Measurements from ENCODE around the gene SCLY.

The SCLY gene

DNA sequence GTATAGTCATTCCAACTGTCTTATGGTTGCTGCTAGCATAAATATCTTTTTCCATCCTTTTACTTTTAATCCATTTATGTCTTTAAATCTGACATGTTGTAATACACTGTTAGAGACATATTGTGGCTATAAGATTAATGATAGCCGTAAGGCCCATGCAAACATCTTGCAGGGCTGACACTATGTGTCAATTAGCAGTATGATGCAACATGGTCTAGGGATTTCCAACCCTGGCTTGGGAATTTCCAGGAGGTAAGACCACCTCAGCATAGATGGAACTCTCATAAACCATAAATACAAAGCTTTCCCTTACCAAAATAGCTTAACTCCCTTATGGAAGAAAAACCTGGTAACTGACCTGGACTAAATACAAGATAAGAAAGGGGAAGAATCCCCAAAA, 16.5 kb downstream of the SCLY start:
- DNase-seq: no peak

DNA sequence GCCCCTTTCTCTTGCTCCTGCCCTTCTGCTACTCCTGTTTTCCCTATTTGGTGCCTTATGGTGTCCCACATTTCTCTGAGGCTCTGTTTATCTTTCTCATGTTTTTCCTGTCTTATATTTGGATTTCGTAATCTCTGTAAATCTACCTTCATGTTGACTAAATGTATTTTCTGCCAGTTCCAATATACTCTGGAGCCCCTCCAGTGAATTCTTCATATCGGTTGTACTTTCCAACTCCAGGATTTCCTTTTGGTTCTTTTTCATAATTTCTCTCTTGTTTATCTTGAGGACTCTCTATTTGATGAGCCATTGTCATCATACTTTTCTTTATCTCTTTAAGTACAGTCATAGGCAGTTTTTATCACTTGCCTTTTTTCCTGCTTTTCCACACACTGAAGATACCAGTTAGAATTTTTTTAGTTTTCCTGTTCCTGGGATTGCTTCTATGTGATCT, 19.1 kb downstream of the SCLY start:
- DNase-seq: no peak

DNA sequence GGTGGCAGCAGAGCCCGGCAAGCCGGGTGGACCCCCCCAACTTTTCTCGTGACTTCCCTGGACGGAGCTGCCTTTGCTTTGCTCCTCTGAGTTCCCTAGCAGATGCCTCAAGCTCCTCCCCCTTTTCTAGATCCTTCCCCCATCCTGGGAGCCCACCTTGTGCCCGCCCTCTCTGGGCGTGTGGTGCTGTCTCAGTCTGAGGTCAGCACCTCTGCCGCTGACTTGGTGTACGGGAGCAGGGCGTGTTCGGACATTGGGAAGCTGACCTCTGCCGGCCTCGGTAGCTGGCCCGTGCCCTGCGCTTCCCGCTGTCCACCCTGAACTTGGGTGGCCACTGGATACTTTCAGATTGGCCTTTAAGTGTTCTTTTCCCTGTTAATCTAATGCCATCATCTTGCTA, 19.7 kb downstream of the SCLY start:
- no peak for DNase-seq

DNA sequence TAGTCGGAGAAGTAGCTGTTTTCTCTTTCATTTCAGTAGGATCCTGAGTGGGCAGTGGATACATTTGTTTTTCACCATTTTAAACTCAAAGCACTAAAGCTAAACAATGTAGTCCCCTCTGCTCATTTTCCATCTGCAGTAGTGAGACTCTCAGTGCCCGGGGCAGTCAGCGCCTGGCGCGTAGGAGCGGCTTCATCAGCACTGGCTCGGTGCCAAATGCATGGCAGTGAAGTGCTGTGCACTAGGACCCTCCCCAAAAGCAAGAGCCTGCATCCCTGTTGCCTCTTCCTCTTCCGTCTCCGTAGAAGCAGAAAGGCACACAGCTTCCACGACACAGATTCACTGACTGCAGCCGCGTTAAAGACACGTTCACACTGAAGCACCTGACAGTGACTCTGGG, 20.3 kb downstream of the SCLY start:
- no peak for DNase-seq

DNA sequence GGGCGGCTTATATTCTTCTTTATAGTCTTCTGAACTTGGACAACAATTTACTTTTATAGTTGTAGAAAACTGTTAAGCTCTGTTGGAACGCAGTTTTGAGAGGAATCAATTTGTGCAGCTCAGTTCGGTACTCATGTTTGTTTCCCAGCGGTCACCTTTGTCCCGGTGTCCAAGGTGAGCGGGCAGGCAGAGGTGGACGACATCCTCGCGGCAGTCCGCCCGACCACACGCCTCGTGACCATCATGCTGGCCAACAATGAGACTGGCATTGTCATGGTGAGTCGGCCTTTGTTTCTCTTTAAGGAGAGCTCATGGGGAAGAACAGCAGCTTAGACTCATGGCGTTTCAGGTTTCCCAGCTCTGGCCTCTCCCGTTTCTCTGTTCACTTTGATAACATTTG, 20.8 kb downstream of the SCLY start:
- DNase-seq: no peak

DNA sequence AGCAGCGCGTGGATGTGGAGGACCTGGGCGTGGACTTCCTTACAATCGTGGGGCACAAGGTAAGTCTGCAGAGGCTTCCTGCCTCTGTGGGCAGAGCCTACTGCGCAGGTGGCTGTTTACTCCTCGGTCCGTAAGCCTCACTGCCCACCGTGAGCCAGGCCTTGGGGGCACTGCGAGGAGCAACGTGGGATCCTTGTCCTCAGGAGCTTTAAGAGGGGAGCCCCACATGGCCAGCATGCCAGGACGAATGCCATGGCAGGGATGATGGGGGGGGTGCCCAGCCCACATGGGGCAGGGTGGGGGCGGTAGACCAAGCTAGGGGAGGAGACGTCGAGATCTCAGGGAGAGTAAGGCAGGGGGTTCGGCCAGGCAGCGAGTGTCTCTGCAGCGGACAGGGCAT, 21.4 kb downstream of the SCLY start:
- no peak for DNase-seq

DNA sequence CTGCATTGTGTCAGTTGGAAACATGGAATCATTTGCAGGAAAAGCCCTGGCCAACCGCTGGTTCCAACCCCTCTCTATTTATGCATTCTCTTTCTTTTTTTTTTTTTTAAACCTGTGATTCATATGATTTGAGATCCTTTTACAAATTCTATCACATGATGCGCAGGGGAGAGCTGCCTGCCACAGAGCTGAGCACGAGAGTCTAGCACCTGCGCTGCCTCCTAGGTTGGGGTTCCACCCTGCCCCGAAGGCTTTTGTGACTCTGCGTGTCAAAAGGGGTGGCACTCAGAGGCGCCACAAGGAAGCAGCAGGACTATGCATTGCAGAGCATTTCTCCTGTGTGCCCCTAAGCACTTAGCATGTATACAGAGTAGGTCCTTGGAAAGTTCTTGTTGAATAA, 22.0 kb downstream of the SCLY start:
- DNase-seq: no peak

DNA sequence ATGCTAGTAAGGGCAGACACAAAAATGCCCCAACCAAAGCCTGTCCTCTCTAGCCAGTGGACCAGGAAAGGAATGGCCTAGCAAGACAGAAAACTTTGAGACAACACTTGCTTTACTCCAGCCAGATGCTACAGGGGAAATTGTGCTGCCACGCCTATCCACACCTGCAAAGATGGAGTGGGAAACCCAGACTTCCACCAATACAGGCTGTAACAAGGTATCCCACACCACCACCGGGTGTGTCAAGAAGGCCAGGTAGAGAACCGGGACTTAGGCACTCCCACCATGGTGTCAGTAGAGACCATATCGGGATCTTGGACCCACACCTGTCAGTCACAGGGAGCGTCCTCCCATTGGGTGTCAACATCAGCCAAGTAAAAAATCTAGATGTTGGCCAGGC, 23.1 kb downstream of the SCLY start:
- DNase-seq: no peak

DNA sequence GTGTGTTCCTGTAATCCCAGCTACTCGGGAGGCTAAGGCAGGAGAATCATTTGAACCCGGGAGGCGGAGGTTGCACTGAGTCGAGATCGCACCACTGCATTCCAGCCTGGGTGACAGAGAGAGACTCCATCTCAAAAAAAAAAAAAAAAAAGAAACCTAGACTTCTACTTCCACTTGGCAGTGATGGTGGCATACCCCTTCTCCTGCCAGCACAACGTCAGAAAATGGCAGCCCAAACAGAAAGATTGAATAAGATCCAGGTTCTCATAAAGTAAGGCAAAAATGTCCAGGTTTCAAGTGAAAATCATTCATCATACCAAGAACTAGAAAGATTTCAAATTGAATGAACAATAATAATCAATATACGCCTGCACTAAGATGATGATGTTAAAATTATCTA, 24.0 kb downstream of the SCLY start:
- DNase-seq: no peak

DNA sequence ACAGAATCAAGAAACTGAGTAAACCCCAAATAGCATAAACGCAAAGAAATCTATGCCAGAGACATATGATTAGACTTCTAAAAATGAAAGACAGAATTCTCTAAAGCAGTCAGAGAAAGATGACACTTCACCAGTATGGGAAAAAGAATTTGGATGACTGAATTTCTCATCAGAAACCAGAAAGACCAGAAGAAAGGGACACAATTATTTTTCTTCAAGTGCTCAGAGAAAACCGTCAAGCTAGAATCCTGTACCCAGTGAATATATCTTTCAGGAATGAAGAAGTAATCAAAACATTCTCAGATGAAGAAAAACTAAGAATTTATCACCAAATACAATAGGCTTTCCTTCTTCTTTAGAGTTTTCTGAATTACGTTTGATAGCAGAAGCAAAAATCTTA, 25.1 kb downstream of the SCLY start:
- no peak for DNase-seq

DNA sequence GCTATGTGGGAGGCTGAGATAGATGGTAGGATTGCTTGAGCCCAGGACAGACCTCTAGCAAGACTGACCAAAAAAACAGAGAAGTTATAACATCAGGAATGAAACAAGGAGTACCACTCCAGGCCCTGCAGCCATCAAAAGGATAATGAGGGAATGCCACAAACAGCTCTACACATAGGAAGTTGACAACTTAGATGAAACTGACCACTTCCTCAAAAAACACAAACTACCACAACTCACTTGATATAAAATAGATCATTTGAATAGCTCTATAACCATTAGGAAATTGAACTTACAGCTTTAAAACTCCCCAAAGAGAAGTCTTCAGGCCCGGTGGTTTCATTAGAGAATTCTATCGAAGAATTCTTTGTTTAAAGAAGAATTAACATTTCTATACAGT, 26.4 kb downstream of the SCLY start:
- no peak for DNase-seq

DNA sequence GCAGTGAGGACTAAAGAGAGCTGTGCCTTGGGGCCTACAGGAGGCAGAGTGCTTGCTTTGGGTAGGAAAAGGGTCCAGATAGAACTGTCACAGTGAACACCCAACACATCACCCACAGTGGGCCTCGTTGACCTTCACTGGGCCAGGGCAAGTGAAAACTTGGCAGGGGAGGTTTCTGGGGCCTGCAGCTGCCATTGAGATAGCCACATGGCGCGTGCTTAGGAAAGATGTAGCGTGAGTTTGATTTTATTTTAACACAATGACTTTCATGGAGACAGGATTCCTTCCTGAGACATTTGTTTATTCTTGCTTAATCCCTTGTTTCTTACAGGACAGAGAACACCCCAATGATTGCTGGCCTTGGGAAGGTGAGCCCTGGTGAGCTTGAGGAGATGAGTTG, 30.1 kb downstream of the SCLY start:
- no peak for DNase-seq

DNA sequence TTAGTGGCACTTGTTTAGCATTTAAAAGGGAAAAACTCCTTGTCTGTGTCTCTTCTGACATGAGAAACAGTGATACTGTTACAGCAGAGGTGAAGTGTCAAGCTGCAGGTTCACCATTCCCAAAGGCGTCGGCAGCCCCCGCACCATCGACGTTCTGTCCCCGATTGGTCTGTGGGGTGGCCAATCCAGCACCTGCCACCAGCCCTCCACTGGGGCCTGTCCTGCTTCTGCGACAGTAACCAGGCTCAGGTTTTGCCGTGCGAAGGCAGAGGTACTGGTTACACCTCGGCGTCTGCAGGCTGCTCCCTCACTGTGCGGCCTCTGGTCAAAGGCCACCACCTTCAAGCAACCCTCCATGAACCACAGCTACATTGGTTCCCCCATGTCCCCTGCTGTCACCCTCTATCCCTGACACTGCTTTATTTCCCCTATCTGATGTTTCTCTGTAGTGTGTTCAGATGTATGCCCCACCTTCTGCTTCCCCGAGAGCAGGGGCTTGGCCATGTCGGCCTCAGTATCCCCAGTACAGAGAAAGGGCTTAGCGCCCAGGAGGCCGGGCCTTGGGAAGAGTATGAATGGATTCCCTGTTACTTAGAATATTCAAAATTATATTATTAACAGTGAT, 30.7 kb downstream of the SCLY start:
- DNase-seq: no peak

DNA sequence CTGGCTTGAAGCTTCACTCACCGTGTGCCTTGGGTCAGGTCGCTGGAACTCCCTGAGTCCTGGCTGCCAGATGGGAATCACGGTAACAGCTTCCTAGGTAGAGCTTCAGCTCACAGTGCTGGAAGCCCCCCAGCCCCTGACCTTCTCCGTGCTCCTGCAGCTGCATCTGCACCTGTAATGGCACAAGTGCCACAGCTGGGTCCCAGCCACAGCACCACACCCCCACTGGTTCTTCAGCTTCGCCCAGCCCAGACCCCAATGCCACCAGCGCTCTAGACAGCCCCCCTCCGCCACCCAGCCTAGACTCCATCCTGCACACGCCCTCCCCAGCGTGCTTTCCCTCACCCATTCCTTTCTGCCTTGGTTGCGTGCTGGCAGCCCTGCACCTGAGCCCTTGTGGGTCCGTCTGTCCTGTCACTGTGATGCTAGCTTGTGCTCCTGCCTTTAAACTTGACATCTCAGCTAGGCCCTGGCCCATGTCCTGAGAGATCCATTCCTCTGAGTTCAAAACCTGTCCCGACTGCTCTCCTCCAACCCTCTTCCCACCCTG, 31.8 kb downstream of the SCLY start:
- DNase-seq: no peak

DNA sequence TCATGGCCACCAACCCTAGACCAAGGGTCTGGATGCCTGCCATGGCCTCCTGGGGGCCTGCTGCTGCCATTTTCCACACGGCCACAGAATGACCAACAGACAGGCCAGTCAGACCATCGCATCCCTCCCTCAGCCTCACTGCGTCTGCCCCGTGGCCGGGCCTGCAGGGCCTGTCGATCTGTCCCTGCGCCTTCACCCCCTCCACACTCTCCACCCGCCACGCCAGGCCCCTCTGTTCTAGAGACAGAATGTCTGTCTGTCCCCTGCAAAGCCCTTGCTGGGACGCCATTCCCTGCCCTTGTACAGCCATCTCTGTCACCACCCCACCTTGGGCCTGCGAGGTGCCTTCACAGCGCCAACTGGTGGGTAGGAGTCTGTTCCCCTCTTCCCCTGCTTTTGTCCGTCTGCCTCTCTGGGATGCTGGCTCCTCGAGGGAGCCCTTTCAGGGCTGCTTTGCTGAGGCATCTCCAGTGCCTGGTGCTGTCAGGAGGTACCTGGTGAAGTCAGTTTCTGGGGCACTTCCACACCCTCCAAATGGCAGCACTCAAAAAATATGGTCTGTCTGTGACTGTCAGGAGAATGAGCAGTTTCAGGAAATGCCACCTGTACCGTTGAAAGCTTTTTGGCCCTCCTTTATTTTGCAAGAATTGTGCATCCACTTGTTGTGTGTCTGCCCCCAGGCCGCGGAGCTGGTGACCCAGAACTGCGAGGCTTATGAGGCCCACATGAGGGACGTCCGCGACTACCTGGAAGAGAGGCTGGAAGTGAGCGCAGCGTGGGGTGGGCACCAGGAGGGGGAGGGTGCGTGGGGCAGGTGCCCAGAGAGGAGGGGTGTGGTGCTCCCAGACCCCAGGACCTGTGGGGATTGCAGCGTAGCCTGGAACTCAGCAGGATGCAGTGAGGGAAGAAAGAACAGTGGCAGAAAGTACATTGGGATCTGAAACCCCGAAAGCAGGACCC, 32.7 kb downstream of the SCLY start:
- DNase-seq: no peak

DNA sequence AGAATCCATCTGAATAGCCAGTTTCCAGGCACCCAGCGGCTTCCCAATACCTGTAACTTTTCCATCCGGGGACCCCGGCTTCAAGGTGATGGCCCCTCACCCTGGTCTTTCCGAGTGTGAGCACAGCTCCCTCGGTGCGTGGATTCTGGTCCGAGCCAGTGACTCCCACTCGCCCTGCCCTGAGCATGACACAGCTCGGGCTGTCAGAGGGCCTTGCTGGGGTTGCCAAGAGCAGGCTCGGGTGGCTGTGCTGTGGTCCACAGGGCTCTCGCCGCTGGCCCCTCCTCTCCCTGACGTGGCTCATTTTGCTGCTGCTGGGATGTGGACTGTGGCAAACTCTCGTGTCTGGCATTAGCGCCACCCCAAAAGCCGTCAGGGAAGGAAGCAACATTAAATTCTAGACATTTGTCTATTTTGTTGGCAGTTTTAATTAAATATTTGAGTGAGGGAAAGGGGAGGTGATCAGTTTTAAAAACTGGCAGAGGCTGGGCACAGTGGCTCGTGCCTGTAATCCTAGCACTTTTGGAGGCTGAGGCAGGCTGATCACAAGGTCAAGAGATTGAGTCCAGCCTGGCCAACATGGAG, 33.7 kb downstream of the SCLY start:
- no peak for DNase-seq

DNA sequence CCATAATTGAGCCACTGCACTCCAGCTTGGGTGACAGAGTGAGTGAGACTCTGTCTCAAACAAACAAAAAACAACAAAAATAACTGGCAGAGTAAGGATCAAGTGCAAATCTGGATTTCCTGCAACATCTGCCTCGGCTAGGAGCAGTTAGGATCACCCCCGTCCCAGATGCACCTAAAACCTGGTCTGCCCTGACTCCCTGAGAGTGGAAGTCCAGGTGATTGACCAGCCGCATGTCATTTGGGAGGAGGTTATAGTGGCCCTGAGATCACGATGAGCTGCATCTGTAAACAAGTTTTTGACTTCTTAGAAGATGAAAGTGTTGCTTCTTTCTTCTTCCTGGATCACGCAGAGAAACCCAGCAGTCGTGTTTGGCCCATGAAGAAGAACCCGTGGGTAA, 34.3 kb downstream of the SCLY start:
- no peak for DNase-seq

DNA sequence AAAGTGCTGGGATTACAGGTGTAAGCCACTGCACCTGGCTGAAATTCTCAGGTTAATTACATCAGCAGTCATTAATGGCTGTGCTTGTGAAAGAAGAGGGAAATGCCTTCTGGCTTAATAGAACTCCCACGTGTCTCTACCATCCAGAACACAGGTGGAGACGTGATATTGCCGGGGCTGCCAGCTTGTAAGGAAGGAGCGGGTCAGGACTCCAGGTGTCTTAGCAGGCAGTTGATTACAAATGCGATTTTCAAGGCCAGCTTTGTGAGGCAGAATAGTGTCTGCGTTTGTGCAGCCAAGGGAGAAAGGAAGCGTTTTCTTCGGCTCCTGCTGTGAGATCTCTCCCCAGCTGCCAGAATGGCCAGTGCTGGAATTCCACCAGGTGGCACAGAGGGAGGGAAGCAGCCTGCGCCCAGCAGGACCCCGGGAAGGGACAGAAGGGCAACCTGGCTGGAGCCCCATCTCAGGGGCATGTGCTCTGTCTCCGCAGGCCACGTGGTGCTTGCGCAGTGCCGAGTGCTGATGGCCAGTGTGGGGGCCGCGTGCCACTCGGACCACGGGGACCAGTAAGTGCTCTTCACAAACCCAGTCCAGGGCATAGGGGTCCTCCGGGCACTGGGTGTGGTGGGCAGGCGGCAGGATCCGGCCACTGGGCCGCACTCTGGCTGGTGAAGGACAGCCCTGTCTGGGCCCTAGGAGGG, 35.7 kb downstream of the SCLY start:
- no peak for DNase-seq

DNA sequence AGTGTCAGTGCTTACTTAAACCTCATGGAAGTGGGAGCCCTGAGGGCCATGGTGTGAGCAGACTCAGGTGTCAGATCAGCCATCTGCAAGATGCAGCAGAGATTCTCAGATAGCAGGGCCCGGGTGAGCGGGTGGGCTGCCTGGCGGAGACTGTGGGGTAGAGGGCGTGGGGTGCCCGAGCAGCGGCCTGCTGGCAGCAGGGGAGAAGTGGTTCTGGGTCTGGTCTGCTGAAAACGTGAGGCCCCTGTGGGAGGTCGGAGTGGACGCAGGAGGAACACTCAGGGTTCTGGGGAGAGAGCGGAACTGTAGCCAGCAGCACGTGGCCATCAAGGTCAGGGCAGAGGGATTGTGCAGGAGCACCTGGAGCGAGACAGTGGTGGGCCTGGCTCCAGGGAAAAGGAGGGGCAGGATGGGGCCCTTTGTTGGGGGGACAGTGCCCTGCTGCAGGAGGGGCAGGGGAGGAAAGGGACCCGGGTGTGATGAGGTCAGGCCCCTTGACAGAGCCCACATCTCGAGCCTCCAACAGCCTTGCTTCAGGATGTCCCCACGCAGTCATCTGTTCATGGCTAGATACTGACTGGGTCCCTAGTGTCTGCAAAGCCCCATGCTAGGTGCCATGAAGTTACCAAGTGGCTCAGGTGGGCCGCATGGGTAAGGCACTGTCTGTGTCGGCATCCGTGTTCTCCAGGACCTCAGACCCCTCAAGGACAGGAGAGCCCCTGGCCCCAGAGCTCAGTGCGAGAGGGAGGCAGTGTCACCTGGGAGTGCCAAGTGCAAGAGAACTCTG, 36.6 kb downstream of the SCLY start:
- no peak for DNase-seq

DNA sequence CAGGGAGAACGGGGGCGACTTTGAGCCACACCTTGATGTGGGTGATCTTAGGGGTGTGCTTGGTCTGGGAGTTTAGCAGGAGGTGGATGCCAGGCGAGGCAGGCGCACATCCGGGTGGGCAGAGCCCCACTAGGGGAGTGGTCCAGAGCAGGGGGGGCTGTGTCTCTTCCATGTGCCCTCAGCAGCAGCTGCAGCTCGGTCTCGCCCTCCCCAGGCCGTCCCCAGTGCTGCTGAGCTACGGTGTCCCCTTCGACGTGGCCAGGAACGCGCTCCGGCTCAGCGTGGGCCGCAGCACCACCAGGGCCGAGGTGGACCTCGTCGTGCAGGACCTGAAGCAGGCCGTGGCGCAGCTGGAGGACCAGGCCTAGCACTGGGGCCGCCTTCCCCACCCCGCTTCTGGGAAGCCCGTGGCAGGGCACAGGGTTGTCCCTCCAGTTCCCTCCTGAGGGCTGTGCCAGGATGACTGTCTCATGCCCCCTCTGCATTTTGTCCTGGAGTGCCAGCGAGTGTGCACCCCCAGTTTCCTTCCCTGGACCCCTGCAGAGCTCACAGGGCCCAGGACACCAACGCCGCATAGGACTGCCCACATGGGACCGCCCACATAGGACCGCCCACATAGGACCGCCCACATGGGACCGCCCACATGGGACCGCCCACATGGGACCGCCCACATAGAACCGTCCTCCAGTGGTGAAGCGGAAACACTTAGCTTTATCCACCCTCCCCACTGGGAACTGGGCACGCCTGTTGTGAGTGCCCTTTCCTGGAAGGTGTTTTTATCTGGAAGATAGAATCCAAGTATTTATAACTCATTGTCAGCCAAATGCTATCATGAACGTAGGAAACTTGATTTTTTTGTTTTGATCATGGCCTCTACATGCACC, 37.4 kb downstream of the SCLY start:
- DNase-seq: peak; percentile 38

Measured in CD4-positive, alpha-beta T cell treated with Interleukin-17A for 1 hour (primary cell).